ENCODE results near the gene OR10J5.
"Not testable (repeated sequence)": the region's sequence is repeated elsewhere in the genome, so short reads cannot be mapped to it uniquely, and the experiment has no call there.

Gene OR10J5, protein sequence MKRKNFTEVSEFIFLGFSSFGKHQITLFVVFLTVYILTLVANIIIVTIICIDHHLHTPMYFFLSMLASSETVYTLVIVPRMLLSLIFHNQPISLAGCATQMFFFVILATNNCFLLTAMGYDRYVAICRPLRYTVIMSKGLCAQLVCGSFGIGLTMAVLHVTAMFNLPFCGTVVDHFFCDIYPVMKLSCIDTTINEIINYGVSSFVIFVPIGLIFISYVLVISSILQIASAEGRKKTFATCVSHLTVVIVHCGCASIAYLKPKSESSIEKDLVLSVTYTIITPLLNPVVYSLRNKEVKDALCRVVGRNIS

GRCh38 chr1:159535907-159536306 lies at the start of gene OR10J5:
TSS of gene OR10J5 (minus strand) at chr1:159536007. CDS start at chr1:159536007, 0 bp downstream.
- DNase-seq (ENCODE audit: low spot score): no peak

DNA sequence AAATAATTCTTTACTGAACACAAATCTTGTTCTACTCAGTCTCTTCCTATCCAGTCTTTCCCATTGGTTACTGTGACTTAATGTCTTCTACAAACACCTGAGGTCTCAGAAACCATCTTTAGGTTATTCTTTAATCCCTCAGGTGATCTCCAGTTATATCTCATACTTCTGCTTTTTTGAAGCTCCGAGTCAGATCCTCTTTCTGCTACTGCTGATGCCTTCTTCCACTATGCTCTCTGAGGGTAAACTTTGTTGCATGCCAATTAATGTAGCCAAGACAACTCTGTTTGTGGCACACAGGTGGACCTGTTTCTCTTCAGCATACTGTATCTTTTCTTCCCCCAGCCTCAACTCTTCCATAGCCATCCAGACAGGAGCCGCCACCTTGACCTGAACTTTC lies 48.7 kb upstream of the OR10J5 start:
- no peak for DNase-seq (ENCODE audit: low spot score)

- DNase-seq (ENCODE audit: low spot score): no peak
These were observed 45.6 kb upstream of the OR10J5 start for GRCh38 chr1:159581422-159581821.

GRCh38 chr1:159580340-159580739 lies 44.5 kb upstream of the OR10J5 start:
- no peak for DNase-seq (ENCODE audit: low spot score)

GRCh38 chr1:159577446-159577845 lies 41.6 kb upstream of the OR10J5 start:
- DNase-seq (ENCODE audit: low spot score): no peak

DNA sequence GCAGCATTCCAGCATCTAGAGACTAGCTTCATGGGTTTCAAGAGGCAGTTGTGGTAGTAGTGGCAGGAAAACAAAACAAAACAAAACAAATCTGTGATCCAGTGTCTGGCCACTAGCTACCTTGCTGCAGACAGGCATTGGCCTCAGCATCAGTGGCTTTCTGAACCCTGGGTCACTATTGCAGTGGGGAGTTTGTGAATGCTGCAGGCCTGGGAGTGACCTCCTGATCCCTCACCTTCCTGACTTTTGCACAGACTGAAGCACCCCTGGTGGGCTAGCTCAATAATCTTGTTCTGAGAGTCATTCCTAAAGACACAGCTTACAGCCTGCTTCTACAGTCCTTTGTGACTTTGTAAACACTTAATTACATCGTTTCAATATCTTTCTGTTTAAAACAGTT lies 26.9 kb upstream of the OR10J5 start:
- no peak for DNase-seq (ENCODE audit: low spot score)

- no peak for DNase-seq (ENCODE audit: low spot score)
These were observed 25.7 kb upstream of the OR10J5 start for GRCh38 chr1:159561497-159561896.

- no peak for DNase-seq (ENCODE audit: low spot score)
These were observed 24.8 kb upstream of the OR10J5 start for GRCh38 chr1:159560599-159560998.

DNA sequence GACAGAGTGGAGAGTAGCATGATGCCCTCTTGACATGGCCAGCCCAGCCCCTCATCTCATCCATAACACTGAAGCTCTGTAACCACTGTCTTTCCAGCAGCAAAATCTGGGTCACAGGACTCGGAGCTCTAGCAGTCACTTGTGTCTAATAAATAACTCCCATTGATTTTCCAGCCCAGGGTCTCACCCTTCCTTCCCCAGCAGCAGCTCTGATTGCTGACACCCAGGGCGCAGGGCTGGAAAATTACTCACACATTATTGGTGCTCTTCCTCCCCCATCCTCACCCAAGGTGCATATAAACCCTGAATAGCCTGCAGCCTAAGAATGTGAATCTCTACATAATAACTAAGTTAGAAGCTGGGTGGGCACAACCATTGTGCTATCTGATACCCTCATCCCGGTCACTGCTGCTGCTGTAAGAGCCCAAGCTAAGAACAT lies 21.1 kb upstream of the OR10J5 start:
- no peak for DNase-seq (ENCODE audit: low spot score)

- no peak for DNase-seq (ENCODE audit: low spot score)
These were observed 18.9 kb upstream of the OR10J5 start for GRCh38 chr1:159554696-159555095.

DNA sequence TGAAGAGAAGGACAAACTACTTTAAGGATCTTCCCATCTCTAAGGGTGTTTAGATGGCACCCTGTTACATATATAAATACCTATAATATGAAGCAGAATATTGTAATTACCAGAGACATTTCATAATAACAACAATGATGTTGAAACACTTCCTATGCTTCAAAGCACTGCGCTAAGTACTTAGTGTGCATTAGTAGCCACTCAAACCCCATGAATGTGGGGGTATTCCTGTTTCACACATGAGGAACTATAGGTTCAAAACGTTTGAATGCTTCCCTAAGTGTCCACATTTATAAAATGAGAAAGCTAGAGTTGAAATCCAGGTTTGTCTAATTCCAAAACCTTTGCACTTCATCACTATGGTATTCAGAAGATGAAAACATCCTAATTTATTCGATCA lies 18.5 kb upstream of the OR10J5 start:
- DNase-seq (ENCODE audit: low spot score): no peak

- no peak for DNase-seq (ENCODE audit: low spot score)
These were observed 12.3 kb upstream of the OR10J5 start for GRCh38 chr1:159548126-159548525.

- DNase-seq (ENCODE audit: low spot score): no peak
These were observed 2.9 kb downstream of the OR10J5 start for GRCh38 chr1:159532922-159533321.

DNA sequence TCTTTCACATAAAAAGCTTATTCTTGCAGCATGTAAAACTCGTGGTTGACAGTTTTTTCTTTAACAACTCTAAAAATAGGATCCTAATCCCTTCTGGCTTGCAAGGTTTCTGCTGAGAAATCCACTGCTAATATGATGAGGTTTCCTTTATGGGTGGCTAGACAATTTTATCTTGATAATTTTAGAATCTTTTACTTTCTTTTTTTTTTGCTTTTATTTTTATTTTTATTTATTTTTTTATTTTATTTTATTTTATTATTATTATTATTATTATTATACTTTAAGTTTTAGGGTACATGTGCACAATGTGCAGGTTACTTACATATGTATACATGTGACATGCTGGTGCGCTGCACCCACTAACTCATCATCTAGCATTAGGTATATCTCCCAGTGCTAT lies 11.0 kb downstream of the OR10J5 start:
- not testable (repeated sequence) for DNase-seq (ENCODE audit: low spot score)

GRCh38 chr1:159510229-159510541 lies 25.6 kb downstream of the OR10J5 start:
- DNase-seq (ENCODE audit: low spot score): no peak

DNA sequence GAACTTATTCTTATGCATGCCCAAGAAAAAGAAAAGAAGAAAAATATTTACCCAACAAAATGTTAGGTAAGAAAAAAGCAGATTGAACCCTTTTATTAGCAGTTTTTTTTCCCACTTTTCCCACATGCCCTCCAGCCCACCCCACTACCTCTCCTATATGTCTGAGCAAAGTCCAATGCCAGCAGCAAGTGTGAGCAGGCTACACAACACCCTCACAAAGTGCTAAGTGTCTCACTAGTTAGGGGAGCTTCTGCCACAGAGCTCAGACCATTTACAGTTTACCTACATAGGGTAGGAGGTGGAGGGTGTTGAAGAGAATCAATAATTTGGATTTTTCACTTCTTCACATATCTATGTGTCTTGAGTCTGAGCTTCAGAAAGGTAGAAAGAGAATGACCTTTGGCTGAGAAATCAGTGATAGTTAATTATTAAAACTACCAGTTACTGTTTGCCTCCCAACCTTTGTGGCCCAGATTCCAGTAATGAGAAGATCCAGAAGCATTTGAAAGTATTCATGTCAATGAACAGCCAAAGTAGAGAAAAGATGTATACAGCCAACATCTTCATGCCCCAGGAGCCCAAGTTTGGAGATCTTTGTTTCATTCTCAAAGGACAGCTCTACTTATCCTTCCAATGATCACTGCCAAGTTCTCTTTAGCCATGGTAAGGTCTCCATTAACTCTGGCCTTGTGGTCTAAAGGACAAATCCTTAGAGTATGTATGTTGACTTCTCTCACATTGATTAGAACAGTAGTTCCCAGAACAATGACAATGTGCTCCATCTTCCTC lies 26.2 kb downstream of the OR10J5 start:
- no peak for DNase-seq (ENCODE audit: low spot score)

GRCh38 chr1:159508951-159509350 lies 26.9 kb downstream of the OR10J5 start:
- no peak for DNase-seq (ENCODE audit: low spot score)

GRCh38 chr1:159505676-159506075 lies 30.1 kb downstream of the OR10J5 start:
- no peak for DNase-seq (ENCODE audit: low spot score)

GRCh38 chr1:159501082-159501481 lies 34.7 kb downstream of the OR10J5 start:
- no peak for DNase-seq (ENCODE audit: low spot score)

DNA sequence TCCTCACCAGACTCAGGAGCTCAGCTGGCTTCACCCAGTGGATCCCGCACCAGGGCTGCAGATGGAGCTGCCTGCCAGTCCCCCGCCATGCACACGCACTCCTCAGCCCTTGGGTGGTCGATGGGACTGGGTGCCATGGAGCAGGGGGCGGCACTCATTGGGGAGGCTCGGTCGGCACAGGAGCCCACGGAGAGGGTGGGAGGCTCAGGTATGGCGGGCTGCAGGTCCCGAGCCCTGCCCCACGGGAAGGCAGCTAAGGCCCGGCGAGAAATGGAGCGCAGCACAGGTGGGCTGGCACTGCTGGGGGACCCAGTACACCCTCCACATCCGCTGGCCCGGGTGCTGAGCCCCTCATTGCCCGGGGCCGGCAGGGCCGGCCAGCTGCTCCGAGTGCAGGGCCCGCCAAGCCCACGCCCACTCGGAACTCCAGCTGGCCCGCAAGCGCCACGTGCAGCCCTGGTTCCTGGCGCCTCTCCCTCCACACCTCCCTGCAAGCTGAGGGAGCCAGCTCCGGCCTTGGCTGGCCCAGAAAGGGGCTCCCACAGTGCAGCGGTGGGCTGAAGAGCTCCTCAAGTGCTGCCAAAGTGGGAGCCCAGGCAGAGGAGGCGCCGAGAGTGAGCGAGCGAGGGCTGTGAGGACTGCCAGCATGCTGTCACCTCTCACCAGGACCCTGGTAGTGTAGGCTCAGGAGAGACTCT lies 41.1 kb downstream of the OR10J5 start:
- not testable (repeated sequence) for DNase-seq (ENCODE audit: low spot score)

DNA sequence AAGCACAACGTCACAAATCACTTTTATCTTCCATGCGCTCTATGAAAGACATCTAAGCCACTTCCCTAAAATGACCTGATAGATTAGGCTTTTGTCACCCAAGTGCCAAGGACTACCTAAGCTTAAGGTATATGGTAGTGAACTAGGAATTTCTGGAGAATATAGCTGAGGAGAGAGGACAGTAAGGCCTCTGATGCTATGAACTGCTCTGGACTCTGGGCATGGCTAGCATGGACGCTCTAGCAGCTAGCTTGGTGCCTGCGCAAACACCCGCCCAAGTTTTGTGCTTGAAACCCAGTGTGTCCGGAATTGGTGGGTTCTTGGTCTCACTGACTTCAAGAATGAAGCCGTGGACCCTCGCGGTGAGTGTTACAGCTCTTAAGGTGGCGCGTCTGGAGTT lies 42.5 kb downstream of the OR10J5 start:
- no peak for DNase-seq (ENCODE audit: low spot score)

GRCh38 chr1:159492575-159493323 lies 43.1 kb downstream of the OR10J5 start:
- no peak for DNase-seq (ENCODE audit: low spot score)

All from hematopoietic multipotent progenitor cell treated with erythropoietin and hydrocortisone succinate and interleukin-3 and kit ligand, for 17 days (in vitro differentiated cells).